HG03460 (cell line): ENCODE results near the gene GLYATL2.

Experiments used
- ATAC-seq: cut with Tn5 transposase; IDR thresholded peaks from one replicate; pipeline ENCODE4 v1.9.1; 2021; ENCODE audit not compliant: unreplicated experiment

The GLYATL2 gene

GRCh38 chr11:58844361-58845005, at the start of gene GLYATL2:
Gene GLYATL2 (minus strand): TSS chr11:58844704. CDS start chr11:58839612, 5,092 bp downstream.
- ATAC-seq = no peak

- no peak for ATAC-seq
Observed at GRCh38 chr11:58893899-58894298, 49.4 kb upstream of the GLYATL2 start.

GRCh38 chr11:58888579-58888978, 44.1 kb upstream of the GLYATL2 start:
- ATAC-seq = no peak

GRCh38 chr11:58887452-58887851, 42.9 kb upstream of the GLYATL2 start:
- ATAC-seq = no peak

GRCh38 chr11:58880625-58881024, 36.1 kb upstream of the GLYATL2 start:
- no peak for ATAC-seq

GRCh38 chr11:58880166-58880565, 35.7 kb upstream of the GLYATL2 start:
- no peak for ATAC-seq

GRCh38 chr11:58867556-58867955, 23.1 kb upstream of the GLYATL2 start:
- no peak for ATAC-seq

GRCh38 chr11:58866788-58867187, 22.3 kb upstream of the GLYATL2 start:
- no peak for ATAC-seq

- no peak for ATAC-seq
Observed at GRCh38 chr11:58864335-58864734, 19.8 kb upstream of the GLYATL2 start.

GRCh38 chr11:58863697-58864096, 19.2 kb upstream of the GLYATL2 start:
- no peak for ATAC-seq

- ATAC-seq = no peak
Observed at GRCh38 chr11:58861533-58861932, 17.0 kb upstream of the GLYATL2 start.

- no peak for ATAC-seq
Observed at GRCh38 chr11:58856806-58857205, 12.3 kb upstream of the GLYATL2 start.

GRCh38 chr11:58845386-58845785, 882 bp upstream of the GLYATL2 start:
- no peak for ATAC-seq

- no peak for ATAC-seq
Observed at GRCh38 chr11:58837707-58838388, 6.7 kb downstream of the GLYATL2 start.

- ATAC-seq = no peak
Observed at GRCh38 chr11:58832056-58832645, 12.4 kb downstream of the GLYATL2 start.

GRCh38 chr11:58830673-58831301, 13.7 kb downstream of the GLYATL2 start:
- no peak for ATAC-seq

- ATAC-seq = no peak
Observed at GRCh38 chr11:58829786-58830185, 14.7 kb downstream of the GLYATL2 start.

- ATAC-seq = no peak
Observed at GRCh38 chr11:58813693-58814092, 30.8 kb downstream of the GLYATL2 start.

GRCh38 chr11:58811499-58811898, 33.0 kb downstream of the GLYATL2 start:
- no peak for ATAC-seq

- no peak for ATAC-seq
Observed at GRCh38 chr11:58807343-58807742, 37.2 kb downstream of the GLYATL2 start.

- no peak for ATAC-seq
Observed at GRCh38 chr11:58805065-58805464, 39.4 kb downstream of the GLYATL2 start.
